Muscle of leg (tissue), 11 donors: Measurements from ENCODE around the gene RETREG3. TPM values are rescaled to one million over a fixed set of nuclear protein-coding genes. Genes with fewer than 3 reads are reported as not detected.

Source experiments
- DNase-seq: peaks from one replicate; pipeline ENCODE4 v3.0.0; 2013
- H3K27ac ChIP-seq: one replicate; pipeline ENCODE4 v1.5.1; 2013; ENCODE audit warnings: mild to moderate bottlenecking, low read length, control low read depth
- H3K27me3 ChIP-seq: one replicate; pipeline ENCODE4 v1.6.1; 2013; ENCODE audit warnings: low read length; ENCODE audit not compliant: control insufficient read depth, insufficient read depth
- H3K36me3 ChIP-seq: one replicate; pipeline ENCODE4 v1.6.1; 2013; ENCODE audit warnings: low read length; ENCODE audit not compliant: control insufficient read depth, insufficient read depth
- H3K4me1 ChIP-seq: one replicate; pipeline ENCODE4 v1.6.1; 2013; ENCODE audit warnings: low read length; ENCODE audit not compliant: control insufficient read depth, insufficient read depth
- H3K4me3 ChIP-seq: one replicate; pipeline ENCODE4 v1.5.1; 2013; ENCODE audit warnings: low read length, control low read depth
- H3K9me3 ChIP-seq: replicated peaks from 2 replicates; pipeline ENCODE4 v1.6.1; 2013; ENCODE audit warnings: low read depth, low read length; ENCODE audit not compliant: control insufficient read depth
- WGBS: methylation state at CpG from one replicate; pipeline ENCODE4 v1.1.5; 2013; ENCODE audit warnings: missing lambda C conversion rate; ENCODE audit not compliant: insufficient coverage; 5-methylcytosine and 5-hydroxymethylcytosine counted together
- polyA plus RNA-seq, 8 donors: library from polyadenylated mRNA; unstranded; fragments of 120-200 nt; gene quantifications; one replicate each; pipeline versions ENCODE4 v1.2.1 to v1.2.3, GENCODE V29; 2013; ENCODE audit warnings: inconsistent platforms in 1 of 8, low replicate concordance in 1 of 8; ENCODE audit not compliant: insufficient read length in 8 of 8, insufficient read depth in 1 of 8
- total RNA-seq: library from RNA; stranded (reverse); fragments of 120-200 nt; gene quantifications from one replicate; pipeline ENCODE4 v1.2.4, GENCODE V29; 2013

RETREG3 gene
- total and polyA plus RNA-seq, 9 donors, result 27.6 to 39.1 (median 31.8) TPM

GRCh38 chr17:42591411-42591810 is 17.8 kb downstream of the RETREG3 start:
- Histone ChIP-seq H3K9me3 (no peaks in the 10 kb centered on the region), H3K4me1 (no peaks in the 10 kb centered on the region), H3K36me3 (peaks cover 47% of the 10 kb centered on the region), H3K27ac (no peak overlapping the region), H3K4me3 (no peak overlapping the region), H3K27me3 (no peaks in the 10 kb centered on the region)
- DNase-seq, result no peak
- 92% methylated on average over 7 of the region's 9 CpGs for WGBS

GRCh38 chr17:42590886-42591285 is 18.3 kb downstream of the RETREG3 start:
- H3K4me1 ChIP-seq, result no peaks in the 10 kb centered on the region
- H3K27ac ChIP-seq, result no peak overlapping the region
- DNase-seq, result no peak
- no peaks in the 10 kb centered on the region for H3K9me3 ChIP-seq
- H3K4me3 ChIP-seq, result no peak overlapping the region
- 100% methylated on average over 2 of the region's 2 CpGs for WGBS
- H3K36me3 ChIP-seq, result peaks cover 49% of the 10 kb centered on the region
- H3K27me3 ChIP-seq, result no peaks in the 10 kb centered on the region

- 100% methylated on average over 2 of the region's 7 CpGs for WGBS
- DNase-seq, result no peak
These were observed 22.5 kb downstream of the RETREG3 start for GRCh38 chr17:42586514-42587230.

GRCh38 chr17:42585353-42585752 is 23.8 kb downstream of the RETREG3 start:
- Histone ChIP-seq H3K4me3 (no peak overlapping the region), H3K27me3 (no peaks in the 10 kb centered on the region), H3K9me3 (no peaks in the 10 kb centered on the region), H3K36me3 (peaks cover 88% of the 10 kb centered on the region), H3K27ac (no peak overlapping the region), H3K4me1 (no peaks in the 10 kb centered on the region)
- DNase-seq, result no peak
- WGBS, result 80% methylated on average over 1 of the region's 1 CpG

More at GRCh38 chr17:42586514-42587230, 22.5 kb downstream of the RETREG3 start:
- H3K27me3 ChIP-seq, result no peaks in the 10 kb centered on the region
- H3K27ac ChIP-seq, result no peak overlapping the region
- peaks cover 83% of the 10 kb centered on the region for H3K36me3 ChIP-seq
- H3K9me3 ChIP-seq, result no peaks in the 10 kb centered on the region
- H3K4me1 ChIP-seq, result no peaks in the 10 kb centered on the region
- no peak overlapping the region for H3K4me3 ChIP-seq

- DNase-seq, result peak; percentile 19
These were observed 24.3 kb downstream of the RETREG3 start for GRCh38 chr17:42584880-42585279.

GRCh38 chr17:42581744-42582270 is 27.4 kb downstream of the RETREG3 start:
- peaks cover 70% of the 10 kb centered on the region for H3K36me3 ChIP-seq
- WGBS, result 82% methylated on average over 6 of the region's 10 CpGs
- H3K4me1 ChIP-seq, result peaks cover 15% of the 10 kb centered on the region
- DNase-seq, result no peak
- no peak overlapping the region for H3K27ac ChIP-seq
- H3K4me3 ChIP-seq, result no peak overlapping the region
- H3K9me3 ChIP-seq, result no peaks in the 10 kb centered on the region
- H3K27me3 ChIP-seq, result no peaks in the 10 kb centered on the region

More at GRCh38 chr17:42584880-42585279, 24.3 kb downstream of the RETREG3 start:
- 90% methylated on average over 7 of the region's 9 CpGs for WGBS
- no peaks in the 10 kb centered on the region for H3K9me3 ChIP-seq
- no peaks in the 10 kb centered on the region for H3K4me1 ChIP-seq
- no peak overlapping the region for H3K27ac ChIP-seq
- no peak overlapping the region for H3K4me3 ChIP-seq
- H3K27me3 ChIP-seq, result no peaks in the 10 kb centered on the region
- H3K36me3 ChIP-seq, result peaks cover 88% of the 10 kb centered on the region

GRCh38 chr17:42579794-42580551 is 29.2 kb downstream of the RETREG3 start:
- no peaks in the 10 kb centered on the region for H3K9me3 ChIP-seq
- H3K27ac ChIP-seq, result no peak overlapping the region
- H3K27me3 ChIP-seq, result no peaks in the 10 kb centered on the region
- DNase-seq, result no peak
- WGBS, result no CpG with 5 or more reads among the region's 2 CpGs
- no peak overlapping the region for H3K4me3 ChIP-seq
- peaks cover 17% of the 10 kb centered on the region for H3K4me1 ChIP-seq
- peaks cover 60% of the 10 kb centered on the region for H3K36me3 ChIP-seq

- peaks cover 57% of the 10 kb centered on the region for H3K36me3 ChIP-seq
- 0% methylated on average over 6 of the region's 20 CpGs for WGBS
These were observed 30.8 kb downstream of the RETREG3 start for GRCh38 chr17:42578282-42578869.

GRCh38 chr17:42577532-42578281 is 31.5 kb downstream of the RETREG3 start, which contains the start of gene PSMC3IP:
Gene PSMC3IP (minus strand): TSS chr17:42577729. CDS start chr17:42577686, 43 bp downstream.
- no peaks in the 10 kb centered on the region for H3K9me3 ChIP-seq
- peak; percentile 98 for DNase-seq

More at GRCh38 chr17:42578282-42578869, 30.8 kb downstream of the RETREG3 start:
- peak overlapping the region; percentile 89 for H3K4me3 ChIP-seq
- peak overlapping the region; percentile 94 for H3K27ac ChIP-seq
- no peaks in the 10 kb centered on the region for H3K27me3 ChIP-seq
- H3K4me1 ChIP-seq, result peaks cover 17% of the 10 kb centered on the region
- no peaks in the 10 kb centered on the region for H3K9me3 ChIP-seq
- peak; percentile 85 for DNase-seq

More at GRCh38 chr17:42577532-42578281, 31.5 kb downstream of the RETREG3 start, which contains the start of gene PSMC3IP:
- H3K27me3 ChIP-seq, result no peaks in the 10 kb centered on the region
- H3K4me1 ChIP-seq, result peaks cover 17% of the 10 kb centered on the region
- WGBS, result under 1% methylated on average over 51 of the region's 52 CpGs
- H3K36me3 ChIP-seq, result peaks cover 57% of the 10 kb centered on the region
- peak within 1 kb of the TSS; percentile 94 for H3K27ac ChIP-seq
- peak within 1 kb of the TSS; percentile 89 for H3K4me3 ChIP-seq
